T-helper 1 cell (primary cell): ENCODE measurements around the gene IRF4.

Experiments
- DNase-seq, 5 donors: peaks; one replicate each; pipeline ENCODE4 v3.0.0-alpha.2; 2012 to 2020

The IRF4 gene

DNA sequence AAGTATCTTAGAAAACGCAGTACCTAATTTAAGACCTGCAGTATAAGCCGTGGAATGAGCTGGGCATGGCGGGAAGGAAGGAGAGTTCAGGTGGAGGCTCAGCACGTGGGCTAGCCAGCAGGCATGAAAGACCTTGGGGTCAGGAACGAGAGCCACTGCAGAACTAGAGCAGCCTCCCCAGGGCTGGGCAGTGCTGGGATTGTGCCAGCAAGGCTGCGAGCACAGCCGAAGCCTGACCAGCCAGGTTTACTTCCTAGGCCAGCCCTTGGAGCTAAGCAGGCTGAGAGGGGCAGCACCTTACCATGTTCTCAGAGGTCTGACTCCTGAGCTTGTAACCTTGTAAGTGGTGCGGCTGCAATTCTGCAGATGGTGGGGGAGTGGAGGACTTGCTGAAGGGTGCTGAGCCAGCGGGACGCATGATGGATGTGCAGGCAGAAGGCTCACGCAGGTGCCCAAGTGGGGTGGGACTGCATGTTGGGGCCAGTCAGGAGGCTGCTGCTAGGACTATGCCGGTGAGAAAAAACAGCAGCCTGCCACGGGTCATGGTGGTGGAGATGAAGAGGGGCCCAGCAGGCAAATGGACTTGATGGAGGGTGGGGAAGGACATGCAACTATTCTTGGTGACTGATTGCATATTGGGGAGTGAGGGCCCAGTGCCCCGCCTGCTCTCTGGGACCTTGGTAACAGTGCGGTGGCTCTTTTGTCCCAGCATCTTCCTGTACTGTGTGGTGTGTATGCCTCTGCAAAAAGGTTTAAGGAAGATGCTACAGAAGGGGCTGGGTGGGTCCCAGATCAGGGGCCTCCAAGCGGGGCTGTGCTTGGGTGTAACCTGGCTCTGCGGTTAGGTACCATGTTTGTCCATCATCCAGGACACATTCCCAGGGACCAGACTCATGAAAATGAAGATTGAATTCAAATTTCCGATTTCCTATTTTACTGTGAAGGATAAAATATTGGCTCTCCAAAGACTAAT lies 37.6 kb upstream of the IRF4 start:
- DNase-seq = no peak

DNA sequence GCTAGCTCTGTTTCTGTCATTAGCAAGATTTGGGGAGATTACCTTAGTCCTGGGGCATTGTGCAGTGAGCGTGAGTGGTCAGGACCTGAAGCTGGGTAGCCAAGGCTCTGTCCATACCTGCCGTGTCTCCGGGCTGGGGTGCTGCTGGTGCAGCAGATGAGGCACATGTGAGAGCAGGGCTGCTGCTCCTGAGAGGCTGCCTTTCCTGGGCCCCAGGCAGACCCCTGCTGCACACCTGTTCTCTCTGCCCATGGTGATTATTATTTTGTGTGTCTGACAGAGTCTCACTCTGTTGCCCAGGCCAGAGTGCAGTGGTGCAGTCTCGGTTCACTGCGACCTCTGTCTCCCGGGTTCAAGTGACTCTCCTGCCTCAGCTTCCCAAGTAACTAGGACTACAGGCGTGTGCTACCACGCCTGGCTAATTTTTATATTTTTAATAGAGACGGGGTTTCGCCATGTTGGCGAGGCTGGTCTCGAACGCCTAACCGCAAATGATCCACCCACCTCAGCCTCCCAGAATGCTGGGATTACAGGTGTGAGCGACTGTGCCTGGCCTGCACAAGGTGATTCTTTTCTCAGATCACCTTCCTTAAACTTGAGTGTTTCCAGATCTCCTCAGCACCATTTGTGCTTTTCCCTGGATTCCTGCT lies 36.8 kb upstream of the IRF4 start:
- no peak for DNase-seq

DNA sequence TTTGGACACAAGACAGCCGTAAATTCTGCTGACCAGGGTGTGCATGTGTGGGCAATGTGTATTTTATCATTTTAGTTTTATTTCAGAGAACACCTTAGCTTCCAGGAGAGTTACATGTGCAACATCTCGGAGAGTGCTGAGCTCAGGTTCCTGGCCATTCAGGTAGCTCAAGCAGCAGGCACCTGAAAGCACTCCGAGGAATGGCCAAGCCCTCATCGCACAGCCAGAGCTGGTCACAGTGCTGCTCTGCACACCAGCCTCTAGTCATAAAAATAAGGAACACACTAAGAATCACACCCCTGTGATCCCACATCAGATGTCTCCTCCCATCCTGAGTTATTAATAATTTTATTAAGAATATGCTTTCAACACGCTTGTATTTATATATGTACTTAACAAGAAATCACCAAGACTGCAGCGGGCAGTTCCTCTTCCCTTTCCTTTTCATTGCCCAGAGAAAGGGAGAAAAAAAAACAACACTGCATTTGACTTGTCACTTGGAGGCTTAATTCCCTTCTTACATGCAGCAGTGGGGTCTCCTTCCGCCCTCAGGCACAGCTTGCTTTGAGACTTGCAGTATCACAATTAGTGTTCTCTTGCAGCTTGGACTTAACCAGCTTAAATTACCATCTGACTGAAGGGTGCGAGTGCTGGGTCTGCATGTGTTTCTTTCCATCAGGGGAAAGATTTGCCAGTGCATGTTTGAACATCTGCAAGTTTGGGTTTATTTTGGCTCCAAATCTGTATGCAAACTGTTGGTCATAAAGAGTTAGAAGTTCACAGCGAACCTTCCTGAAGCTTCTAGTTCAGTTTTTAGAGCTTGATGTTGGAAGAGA lies 36.0 kb upstream of the IRF4 start:
- DNase-seq = no peak

- no peak for DNase-seq
These were observed 34.7 kb upstream of the IRF4 start for GRCh38 chr6:356828-357251.

- DNase-seq = no peak
These were observed 34.2 kb upstream of the IRF4 start for GRCh38 chr6:357261-357790.

- no peak for DNase-seq
These were observed 33.7 kb upstream of the IRF4 start for GRCh38 chr6:357791-358341.

- no peak for DNase-seq
These were observed 33.1 kb upstream of the IRF4 start for GRCh38 chr6:358432-358831.

DNA sequence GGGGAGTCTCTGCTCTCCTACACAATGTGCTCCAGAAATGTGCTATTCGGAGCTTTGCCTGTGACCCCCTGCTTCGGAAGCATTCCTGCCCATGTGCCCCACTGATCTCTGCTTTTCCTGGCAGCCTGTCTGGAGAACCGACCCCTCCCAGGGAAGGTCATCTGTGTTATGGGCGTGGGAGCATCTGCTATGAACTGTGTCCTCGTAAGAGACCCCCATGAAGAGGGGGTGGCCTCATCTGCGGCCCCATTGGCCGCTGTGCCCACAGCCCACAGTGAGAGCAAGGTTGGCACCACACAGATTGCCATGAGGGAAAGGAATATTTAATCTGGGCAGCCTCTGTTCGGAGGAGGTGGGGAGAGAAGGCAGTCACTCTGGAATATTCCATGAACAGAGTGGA lies 32.7 kb upstream of the IRF4 start:
- DNase-seq = no peak

DNA sequence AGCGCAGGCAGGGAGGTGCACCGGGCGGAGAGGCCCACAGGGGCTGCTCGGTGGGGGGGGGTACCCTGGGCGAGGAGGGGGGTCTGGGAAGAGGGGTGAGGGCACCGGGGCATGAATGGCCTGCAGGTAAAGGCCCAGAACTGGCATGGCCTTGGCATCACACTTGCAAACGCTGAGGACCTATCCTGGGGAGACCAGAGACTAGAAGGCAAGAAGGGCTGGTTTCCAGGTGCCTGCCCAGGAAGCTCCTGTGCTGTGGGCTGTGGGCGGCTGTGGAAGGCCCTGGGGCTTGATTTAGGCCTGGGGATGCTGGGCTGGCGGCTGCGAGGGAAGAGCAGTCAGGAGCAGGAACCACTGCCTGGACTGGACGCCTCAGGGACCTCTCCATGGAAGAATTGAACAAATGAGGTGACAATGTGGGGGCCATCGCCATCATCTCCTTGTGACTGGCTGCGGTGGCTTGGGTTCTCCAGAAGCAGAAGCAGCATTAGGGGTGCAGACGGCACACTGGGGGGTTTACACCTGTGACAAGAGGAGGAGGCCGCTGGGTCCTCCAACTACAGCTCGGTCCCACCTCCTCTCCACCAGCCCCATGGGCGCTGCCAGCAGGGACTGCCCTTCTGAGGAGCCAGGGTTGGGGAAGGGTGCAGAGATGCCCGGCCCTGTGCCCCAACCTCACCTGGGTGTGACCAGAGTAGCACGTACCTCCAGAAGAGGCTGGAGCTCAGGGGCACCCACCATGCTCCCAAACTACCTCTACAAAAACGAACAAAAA lies 32.1 kb upstream of the IRF4 start:
- DNase-seq = no peak

DNA sequence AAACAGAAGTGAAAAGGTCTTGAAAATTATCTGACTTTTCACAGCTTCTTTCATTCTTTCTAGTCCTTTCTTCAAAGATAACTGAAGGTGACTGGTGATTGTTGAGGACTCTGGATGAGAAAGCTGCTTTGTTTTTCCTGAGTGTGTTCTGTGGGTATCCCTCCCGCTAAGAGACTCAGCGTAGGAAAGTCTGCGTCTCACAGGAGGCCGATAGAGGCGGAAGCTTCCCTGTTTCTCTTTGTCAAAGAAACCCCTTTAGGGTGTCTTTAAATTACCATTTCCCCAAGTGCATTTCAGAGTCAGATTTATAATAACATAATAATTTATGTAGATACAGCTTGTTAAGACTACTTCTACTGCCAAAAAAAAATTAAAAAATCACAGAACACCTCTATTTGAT lies 31.2 kb upstream of the IRF4 start:
- DNase-seq = no peak

- DNase-seq = no peak
These were observed 30.7 kb upstream of the IRF4 start for GRCh38 chr6:360764-361373.

GRCh38 chr6:361411-362132 lies 30.0 kb upstream of the IRF4 start:
- DNase-seq = no peak

DNA sequence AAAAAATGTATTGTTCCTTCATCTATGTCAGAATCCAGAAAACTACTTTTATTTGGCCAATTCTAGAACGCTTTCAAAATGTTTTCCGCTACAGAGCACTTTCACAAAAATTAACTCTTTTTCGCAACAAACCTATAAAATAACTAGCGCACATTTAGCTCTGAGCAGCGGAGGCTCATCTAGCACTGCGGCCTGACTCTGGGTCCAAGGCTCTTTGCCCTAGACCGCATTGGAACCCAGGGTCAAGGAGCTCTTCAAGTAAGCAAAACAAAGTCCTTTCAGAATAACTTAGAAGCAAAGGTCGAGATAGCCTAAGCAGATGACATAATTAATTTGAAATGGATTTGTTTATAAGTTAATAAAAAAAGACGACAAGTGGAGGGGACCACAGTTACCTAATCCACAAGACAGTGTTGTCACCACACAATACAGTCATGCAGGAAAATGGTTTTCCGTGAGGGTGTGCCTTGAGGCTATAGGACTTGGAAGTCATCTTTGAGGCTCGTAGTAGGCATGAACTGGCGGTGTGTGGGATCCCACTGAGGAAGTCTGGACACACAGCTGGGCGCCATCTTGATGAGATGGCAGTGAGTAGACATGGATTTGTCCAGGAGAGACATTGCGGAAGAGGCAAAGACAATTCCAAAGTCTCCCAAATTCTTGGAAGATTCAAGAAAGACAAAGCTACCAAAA lies 29.2 kb upstream of the IRF4 start:
- no peak for DNase-seq

DNA sequence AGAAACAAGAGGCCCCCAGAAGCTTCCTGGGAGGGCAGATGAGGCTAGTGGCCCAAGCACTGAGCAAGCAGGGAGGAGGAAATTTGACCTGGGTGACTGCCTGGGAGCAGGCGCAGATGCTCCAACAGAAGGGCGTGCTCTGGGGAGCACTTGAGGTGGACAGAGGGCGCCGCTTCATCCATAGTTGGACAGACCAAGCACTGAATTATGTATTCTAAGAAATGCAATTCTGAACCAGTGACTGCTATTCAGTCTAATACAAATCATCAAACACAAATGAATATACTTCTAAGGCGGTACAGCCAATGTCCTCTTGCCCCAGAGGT lies 28.7 kb upstream of the IRF4 start:
- DNase-seq = no peak

DNA sequence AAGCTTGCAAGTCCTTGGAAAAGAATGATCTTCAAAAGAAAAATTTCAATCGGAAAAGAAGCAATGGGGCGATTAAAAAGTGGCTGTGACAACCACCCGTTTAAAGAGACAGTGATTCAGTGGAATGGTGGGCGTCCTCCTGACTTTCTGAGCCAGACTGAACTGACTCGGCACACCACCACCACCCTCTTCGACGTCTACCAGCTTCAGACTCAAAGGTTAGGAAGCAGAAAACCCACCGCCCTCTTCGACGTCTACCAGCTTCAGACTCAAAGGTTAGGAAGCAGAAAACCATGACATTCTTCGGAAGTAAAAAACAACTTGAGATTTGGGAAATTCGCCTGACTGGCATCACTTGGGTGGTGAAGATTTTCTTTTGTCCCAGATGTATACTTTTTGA lies 28.3 kb upstream of the IRF4 start:
- DNase-seq = no peak

- DNase-seq = no peak
These were observed 27.6 kb upstream of the IRF4 start for GRCh38 chr6:363909-364308.

GRCh38 chr6:364609-365540 lies 26.7 kb upstream of the IRF4 start:
- DNase-seq = no peak

DNA sequence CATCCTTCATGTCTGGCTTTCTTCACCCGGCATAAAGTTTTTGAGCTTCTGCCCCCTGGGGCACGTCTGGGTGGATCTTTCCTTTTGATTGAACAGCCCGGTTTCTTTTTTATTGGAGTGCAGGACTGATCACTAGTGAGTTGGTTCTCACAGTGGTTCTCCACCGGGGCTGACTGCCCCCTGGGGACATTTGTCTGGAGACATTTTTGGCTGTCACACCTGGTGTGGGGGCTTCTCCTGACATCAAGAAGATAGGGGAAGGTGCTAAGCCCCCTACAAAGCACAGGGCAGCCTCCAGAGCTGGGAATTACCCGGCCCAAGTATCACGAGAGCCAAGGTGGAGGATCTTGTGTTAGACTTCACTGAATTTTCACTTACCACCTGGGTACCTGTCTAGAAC lies 25.7 kb upstream of the IRF4 start:
- DNase-seq = no peak
